Activated T-cell treated with anti-CD3 and anti-CD28 coated beads, Interleukin-2, amount 50 U/mL, for 72 hours (primary cell): Measurements from ENCODE around the gene KCNH2. TPM values are rescaled to one million over a fixed set of nuclear protein-coding genes. Genes with fewer than 3 reads are reported as not detected.

Experiments used
- ATAC-seq, 2 donors: fragments of 150-1000 bp; cut with Tn5 transposase; replicated peaks in 1 of 2; 2 replicates each; pipeline ENCODE4 v1.10.0; 2021; ENCODE audit warnings: moderate library complexity in 2 of 2, mild to moderate bottlenecking in 1 of 2
- DNase-seq, 2 donors: peaks; one replicate each; pipeline ENCODE4 v3.0.0; 2021 to 2022; ENCODE audit warnings: mixed read lengths in 1 of 2
- H3K27ac Mint-ChIP-seq: one replicate; pipeline ENCODE4 v1.8.0; 2022; ENCODE audit warnings: mild to moderate bottlenecking, moderate library complexity, mixed read lengths
- H3K27me3 Mint-ChIP-seq: one replicate; pipeline ENCODE4 v1.8.0; 2022; ENCODE audit warnings: low read depth, mixed read lengths
- H3K36me3 Mint-ChIP-seq, 2 donors: one replicate each; pipeline ENCODE4 v1.8.0; 2022; ENCODE audit warnings: mixed read lengths in 2 of 2, mild to moderate bottlenecking in 1 of 2; ENCODE audit not compliant: insufficient read depth in 2 of 2
- H3K4me1 Mint-ChIP-seq: one replicate; pipeline ENCODE4 v1.8.0; 2022; ENCODE audit warnings: low read depth, mixed read lengths
- H3K4me3 Mint-ChIP-seq, 2 donors: one replicate each; pipeline ENCODE4 v1.8.0; 2022; ENCODE audit warnings: mild to moderate bottlenecking in 2 of 2, mixed read lengths in 2 of 2, moderate library complexity in 2 of 2
- H3K9me3 Mint-ChIP-seq, 2 donors: one replicate each; pipeline ENCODE4 v1.8.0; 2022; ENCODE audit warnings: mixed read lengths in 2 of 2
- total RNA-seq, 2 donors: library from RNA; stranded (reverse); gene quantifications; one replicate each; pipeline ENCODE4 v1.2.3, GENCODE V29; 2022

KCNH2 gene
- total RNA-seq, 2 donors from 2014 or later = 0.72 to 0.77 TPM

DNA sequence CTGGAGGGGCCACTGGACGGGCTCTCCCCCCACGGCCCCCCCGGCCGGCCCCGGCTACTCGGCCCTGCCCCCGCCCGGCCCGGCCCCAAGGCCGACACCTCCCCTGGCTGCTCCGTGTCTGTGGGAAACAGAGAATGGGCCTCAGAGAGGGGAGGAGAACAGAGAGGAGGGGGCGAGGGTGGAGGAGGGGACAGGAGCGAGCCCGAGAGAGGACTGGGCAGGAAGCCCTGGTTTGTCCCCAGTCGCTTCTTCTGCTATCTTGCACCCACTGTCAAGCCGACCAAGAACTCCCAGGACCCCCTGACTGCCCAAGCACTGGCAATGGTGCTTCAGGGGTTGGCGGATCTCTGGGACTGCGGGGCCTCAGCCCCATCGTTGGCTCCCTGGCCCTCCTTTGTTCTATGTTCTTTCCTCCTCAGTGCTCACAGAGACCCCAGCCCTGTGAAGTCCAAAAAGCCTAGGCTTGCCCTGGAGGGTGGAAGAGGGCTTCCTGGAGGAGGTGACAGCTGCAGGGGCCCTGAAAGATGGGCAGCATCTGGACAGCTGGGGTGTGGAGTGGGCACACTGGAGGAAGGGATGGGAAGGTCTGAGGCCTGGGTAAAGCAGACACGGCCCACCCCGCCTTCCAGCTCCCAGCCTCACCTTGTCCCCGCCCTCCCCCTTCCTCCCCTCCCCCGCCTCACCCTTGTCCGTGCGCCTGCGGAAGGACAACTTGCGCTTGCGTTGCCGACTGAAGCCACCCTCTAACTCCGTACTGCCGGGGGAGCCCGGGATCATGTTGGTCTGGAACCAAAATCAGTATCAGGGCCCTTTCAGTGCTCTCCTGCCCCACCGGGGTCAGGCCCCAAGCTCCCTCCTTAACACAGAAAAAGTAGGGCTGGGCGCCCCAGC, 30.1 kb downstream of the KCNH2 start:
- ATAC-seq (no peak), DNase-seq (no peak)
- no peaks in the 10 kb centered on the region for H3K9me3 Mint-ChIP-seq
- H3K4me3 Mint-ChIP-seq = no peak overlapping the region
- peaks cover 5% of the 10 kb centered on the region for H3K4me1 Mint-ChIP-seq
- no peak overlapping the region for H3K27ac Mint-ChIP-seq
- no peaks in the 10 kb centered on the region for H3K36me3 Mint-ChIP-seq
- no peaks in the 10 kb centered on the region for H3K27me3 Mint-ChIP-seq

DNA sequence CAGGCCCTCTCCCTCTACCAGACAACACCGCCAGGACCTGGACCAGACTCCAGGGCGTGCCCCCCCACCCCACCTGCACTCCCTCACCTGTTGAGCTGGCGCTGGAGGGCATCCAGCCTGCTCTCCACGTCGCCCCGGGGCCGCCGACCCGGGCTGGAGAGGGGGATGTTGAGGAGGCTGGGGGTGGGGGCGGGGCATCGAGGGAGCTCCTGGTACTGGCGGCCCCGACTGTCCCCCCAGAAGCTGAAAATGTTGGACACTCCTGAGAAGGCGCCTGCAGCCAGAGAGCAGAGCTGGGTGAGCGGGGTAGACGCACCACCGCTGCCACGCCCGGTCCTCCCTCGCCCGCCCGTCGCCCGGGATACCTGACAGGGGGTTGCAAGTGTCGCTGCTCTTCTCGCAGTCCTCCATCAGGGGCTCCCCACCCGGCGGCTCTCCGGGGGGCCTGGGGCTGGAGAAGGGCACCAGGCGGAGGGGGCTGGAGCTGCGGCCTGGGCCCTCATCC, 30.8 kb downstream of the KCNH2 start:
- Mint-ChIP-seq H3K9me3 (no peaks in the 10 kb centered on the region), H3K4me1 (peaks cover 5% of the 10 kb centered on the region), H3K4me3 (no peak overlapping the region), H3K27ac (no peak overlapping the region), H3K36me3 (no peaks in the 10 kb centered on the region), H3K27me3 (no peaks in the 10 kb centered on the region)
- ATAC-seq (no peak), DNase-seq (no peak)

DNA sequence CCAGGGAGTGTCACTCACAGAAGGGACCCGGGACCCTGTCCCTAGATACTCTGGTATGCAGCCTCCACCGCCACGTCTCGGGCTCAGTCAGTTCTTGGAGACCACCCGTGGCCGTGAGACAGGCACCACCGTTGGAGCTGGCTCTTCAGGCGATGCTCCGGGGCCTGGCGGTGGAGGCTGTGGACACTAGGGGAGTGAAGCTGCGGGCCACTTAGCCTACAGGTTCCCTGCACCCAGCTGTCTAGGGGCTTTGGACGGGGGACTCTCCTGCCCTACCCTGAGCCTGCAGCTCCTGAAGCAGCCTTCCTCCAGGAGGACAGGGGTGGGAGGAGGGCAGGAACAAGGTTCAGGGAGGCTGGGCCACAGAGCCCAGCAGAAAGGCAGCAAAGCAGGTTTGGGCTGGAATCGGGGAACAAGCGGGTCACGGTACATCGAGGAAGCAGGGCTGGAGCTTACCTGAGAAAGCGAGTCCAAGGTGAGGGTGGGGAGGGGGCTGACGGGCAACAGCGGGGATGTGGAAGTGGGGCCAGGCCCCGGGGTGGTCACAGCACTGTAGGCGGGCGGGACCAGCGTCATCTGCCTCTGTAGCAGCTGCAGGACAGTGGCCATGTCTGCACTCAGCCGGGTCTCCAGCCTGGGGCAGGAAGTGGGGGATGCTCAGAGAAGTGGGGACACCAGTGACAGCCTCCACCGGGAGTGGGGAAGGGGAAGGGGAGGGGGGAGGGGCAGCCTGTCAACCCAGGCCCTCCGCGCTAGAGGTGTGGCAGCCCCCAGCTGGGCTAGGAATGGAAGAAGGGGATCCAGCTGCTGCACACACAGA, 31.5 kb downstream of the KCNH2 start:
- H3K4me3 Mint-ChIP-seq = no peak overlapping the region
- H3K36me3 Mint-ChIP-seq = no peaks in the 10 kb centered on the region
- H3K9me3 Mint-ChIP-seq = no peaks in the 10 kb centered on the region
- no peaks in the 10 kb centered on the region for H3K27me3 Mint-ChIP-seq
- DNase-seq (no peak), ATAC-seq (no peak)
- H3K4me1 Mint-ChIP-seq = peaks cover 12% of the 10 kb centered on the region
- H3K27ac Mint-ChIP-seq = no peak overlapping the region

DNA sequence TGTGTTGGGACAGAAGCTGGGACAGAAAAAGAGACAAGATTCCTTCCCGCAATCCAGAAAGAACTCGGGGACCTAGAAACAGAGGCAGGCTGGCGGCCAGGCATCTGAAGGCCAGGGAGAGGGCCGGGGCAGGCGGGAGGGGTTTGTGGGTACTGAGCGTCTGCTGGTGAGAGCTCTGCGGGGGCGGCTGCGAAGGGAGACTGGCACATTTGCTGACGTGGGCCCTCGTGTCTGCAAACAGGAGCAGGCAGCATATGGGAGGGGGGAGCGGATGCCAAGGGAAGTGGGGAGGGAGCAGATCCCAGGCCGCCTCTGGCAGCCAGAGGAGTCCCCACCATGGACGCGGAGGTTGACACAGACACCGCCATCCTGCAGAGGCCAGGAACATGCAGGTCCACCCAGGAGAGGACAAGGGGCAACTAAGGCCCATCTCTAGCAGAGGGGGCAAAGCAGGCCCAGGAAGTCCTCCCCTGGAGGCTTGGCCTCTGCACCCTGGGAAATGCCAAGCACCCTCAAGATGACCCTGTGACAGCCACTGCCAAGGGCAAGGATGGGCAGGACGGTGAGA, 32.2 kb downstream of the KCNH2 start:
- H3K4me1 Mint-ChIP-seq = peaks cover 16% of the 10 kb centered on the region
- H3K36me3 Mint-ChIP-seq = no peaks in the 10 kb centered on the region
- no peak for ATAC-seq
- no peaks in the 10 kb centered on the region for H3K9me3 Mint-ChIP-seq
- DNase-seq = no peak
- no peak overlapping the region for H3K4me3 Mint-ChIP-seq
- H3K27ac Mint-ChIP-seq = no peak overlapping the region
- H3K27me3 Mint-ChIP-seq = no peaks in the 10 kb centered on the region

DNA sequence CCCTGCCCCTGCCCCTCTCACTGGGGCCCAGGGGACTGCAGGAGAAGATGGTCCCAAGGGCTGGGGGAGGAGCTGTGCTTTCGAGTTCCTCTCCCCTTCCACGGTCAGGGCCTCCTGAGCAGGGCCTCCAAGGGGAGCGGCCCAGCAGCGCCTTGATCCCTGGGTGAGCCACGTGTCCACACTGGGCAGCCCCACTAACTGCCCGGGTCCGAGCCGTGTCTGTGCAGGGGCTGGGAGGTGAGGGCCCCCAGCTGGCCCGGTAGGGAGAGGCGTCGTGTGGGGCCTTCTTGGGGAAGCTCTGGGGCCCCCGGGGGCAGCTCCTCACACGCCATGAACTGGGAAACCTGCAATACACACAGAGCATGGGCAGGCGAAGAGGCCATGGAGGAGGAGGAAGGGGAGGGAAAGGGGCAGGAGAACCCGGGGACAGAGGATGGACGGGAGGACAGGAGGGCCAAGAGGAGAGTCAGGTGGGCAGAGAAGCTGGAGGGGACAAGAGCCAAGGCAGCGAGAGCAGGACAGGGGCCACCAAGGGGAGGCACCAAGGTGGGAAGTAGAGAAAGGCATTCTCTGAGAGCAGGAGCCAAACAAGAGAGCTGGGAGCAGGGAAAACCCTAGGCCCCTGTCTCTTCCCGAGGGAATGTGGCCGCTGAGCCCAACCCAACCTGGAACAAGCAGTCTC, 32.8 kb downstream of the KCNH2 start:
- ATAC-seq = no peak
- Mint-ChIP-seq H3K36me3 (no peaks in the 10 kb centered on the region), H3K9me3 (no peaks in the 10 kb centered on the region), H3K27me3 (no peaks in the 10 kb centered on the region), H3K4me3 (no peak overlapping the region), H3K27ac (no peak overlapping the region), H3K4me1 (peaks cover 16% of the 10 kb centered on the region)
- no peak for DNase-seq

DNA sequence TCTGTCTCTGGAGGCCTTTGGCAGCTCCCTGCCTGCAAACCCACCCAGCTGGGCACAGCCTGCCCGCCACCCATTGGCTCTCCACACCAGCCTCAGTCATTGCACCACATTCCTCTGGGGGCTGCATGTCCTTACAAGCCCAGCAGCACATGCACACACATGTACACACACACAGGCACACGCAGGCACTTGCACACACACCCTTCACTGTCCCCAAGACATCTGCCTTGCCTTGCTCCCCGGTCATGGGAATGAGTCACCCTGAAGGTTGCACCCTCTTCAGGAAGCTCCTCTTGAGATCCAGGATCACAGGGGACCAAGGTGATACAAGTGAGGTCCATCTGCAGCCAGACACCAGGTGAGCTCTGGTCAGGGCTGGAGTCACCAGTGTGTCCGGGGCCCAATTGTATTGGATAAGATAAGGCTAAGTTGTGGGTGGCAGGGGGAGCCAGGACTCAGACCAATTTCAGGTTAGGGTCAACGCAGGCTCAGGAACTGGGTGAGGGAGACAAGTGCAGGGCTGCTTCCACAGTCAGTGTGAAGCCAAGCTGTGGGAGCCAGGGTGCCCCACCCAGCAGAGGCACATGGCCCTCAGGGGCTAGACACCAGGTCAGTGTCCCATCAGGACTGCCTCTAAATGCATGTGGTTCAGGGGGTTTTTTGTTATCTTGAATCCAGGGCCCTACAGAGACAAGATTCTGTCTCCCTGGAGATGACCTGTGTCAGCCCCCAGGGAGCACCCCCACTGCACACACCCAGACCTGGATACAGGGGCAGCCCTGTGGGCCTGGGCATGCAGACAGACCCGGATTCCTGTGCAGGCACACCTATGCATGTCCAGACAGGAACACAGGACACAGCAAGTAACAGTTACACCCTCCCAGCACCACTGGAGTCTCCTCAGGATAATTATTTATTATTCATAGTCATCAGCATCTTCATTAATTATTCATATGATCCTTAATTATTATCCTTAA, 33.8 kb downstream of the KCNH2 start:
- no peaks in the 10 kb centered on the region for H3K27me3 Mint-ChIP-seq
- ATAC-seq (no peak), DNase-seq (no peak)
- H3K36me3 Mint-ChIP-seq = no peaks in the 10 kb centered on the region
- no peak overlapping the region for H3K4me3 Mint-ChIP-seq
- peaks cover 16% of the 10 kb centered on the region for H3K4me1 Mint-ChIP-seq
- no peak overlapping the region for H3K27ac Mint-ChIP-seq
- H3K9me3 Mint-ChIP-seq = no peaks in the 10 kb centered on the region

DNA sequence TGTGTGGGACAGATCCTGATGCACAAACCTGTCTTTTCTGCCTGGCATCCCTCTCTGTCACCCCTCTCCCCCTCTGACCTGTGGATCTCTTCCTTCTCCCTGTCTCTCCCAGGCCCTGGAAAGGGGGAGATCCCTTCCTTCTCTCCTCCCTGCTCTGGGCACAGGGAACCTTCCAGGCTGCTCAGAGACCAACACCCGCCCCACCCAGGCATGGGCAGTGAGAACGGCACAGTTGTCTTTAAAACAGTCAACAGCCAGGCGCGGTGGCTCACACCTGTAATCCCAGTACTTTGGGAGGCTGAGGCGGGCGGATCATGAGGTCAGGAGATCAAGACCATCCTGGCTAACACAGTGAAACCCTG, 34.7 kb downstream of the KCNH2 start:
- H3K27me3 Mint-ChIP-seq = no peaks in the 10 kb centered on the region
- H3K4me3 Mint-ChIP-seq = no peak overlapping the region
- ATAC-seq (no peak), DNase-seq (no peak)
- peaks cover 24% of the 10 kb centered on the region for H3K4me1 Mint-ChIP-seq
- no peak overlapping the region for H3K27ac Mint-ChIP-seq
- no peaks in the 10 kb centered on the region for H3K36me3 Mint-ChIP-seq
- H3K9me3 Mint-ChIP-seq = no peaks in the 10 kb centered on the region

DNA sequence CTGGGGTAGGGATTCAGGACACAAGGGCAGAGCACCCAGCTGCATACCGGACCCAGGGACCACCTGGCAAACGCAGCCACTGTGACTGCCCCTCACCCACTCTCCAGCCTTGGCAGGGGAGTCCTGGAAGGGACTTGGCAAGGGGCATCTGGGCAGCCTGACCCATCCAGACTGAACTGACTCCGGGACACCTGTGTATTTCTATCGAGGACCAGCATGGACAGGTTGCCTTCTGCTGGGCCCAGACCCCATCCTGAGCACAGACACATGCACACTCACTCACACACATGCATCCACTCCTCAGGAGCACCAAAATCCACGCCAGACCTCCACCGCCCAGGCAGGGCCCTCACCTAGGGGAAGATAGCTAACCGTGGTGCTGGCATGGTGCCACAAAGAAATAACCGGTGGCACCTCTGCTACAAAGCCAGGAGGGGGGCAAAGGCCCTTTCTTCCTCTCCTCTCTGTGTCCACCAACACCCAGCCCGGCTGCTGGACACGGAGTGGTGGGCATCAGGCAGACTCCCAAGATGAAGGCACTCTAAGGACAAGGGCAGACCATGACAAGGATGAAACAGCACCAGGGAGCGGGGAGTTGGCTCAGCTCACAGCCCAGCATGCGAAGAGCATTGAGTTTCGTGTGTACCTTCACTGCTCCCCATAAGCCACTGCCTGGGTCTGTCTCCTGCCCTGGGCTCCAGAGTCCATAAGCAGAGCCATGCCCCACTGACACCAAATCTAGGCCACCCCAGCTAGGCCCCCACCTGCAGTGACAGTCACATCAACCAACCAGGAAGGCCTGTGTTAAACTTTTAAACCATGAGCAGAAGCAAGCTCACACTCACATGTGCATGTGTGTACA, 35.3 kb downstream of the KCNH2 start:
- no peak overlapping the region for H3K4me3 Mint-ChIP-seq
- no peaks in the 10 kb centered on the region for H3K36me3 Mint-ChIP-seq
- H3K4me1 Mint-ChIP-seq = peaks cover 30% of the 10 kb centered on the region
- H3K27me3 Mint-ChIP-seq = no peaks in the 10 kb centered on the region
- no peak overlapping the region for H3K27ac Mint-ChIP-seq
- H3K9me3 Mint-ChIP-seq = no peaks in the 10 kb centered on the region
- DNase-seq (no peak), ATAC-seq (no peak)

DNA sequence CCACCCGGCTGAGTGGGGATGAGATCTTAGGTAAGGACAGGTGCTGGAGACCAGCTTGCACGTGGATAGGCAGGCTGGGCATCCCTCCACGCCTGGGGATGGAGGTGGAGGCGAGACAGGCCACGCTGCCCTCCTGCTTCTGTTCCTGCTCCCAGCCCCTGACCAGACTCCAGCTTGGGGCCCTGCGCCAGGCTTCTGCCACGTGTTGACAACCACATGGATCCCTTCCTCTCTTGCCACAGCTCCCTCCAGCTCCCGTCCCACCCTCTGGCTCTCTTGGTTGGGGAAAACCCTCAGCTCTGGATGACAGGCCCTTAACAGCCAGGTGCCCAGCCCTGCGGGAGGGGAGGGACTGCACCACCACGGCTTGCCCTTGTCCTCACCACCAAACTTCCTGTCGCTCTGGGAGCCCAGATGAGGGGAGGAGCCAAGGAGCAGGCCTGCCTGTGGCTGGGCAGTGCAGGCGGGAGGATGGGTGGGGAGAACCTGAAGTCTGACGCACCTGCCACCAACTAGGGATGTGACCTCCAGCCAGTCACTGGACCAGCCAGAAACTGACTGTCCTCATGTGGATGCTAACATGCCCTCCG, 36.0 kb downstream of the KCNH2 start:
- no peaks in the 10 kb centered on the region for H3K9me3 Mint-ChIP-seq
- H3K36me3 Mint-ChIP-seq = no peaks in the 10 kb centered on the region
- DNase-seq = peak; percentile 47 to 48
- H3K4me1 Mint-ChIP-seq = peaks cover 37% of the 10 kb centered on the region
- no peak overlapping the region for H3K4me3 Mint-ChIP-seq
- ATAC-seq = peak; percentile 74 to 83
- H3K27ac Mint-ChIP-seq = no peak overlapping the region
- H3K27me3 Mint-ChIP-seq = no peaks in the 10 kb centered on the region

DNA sequence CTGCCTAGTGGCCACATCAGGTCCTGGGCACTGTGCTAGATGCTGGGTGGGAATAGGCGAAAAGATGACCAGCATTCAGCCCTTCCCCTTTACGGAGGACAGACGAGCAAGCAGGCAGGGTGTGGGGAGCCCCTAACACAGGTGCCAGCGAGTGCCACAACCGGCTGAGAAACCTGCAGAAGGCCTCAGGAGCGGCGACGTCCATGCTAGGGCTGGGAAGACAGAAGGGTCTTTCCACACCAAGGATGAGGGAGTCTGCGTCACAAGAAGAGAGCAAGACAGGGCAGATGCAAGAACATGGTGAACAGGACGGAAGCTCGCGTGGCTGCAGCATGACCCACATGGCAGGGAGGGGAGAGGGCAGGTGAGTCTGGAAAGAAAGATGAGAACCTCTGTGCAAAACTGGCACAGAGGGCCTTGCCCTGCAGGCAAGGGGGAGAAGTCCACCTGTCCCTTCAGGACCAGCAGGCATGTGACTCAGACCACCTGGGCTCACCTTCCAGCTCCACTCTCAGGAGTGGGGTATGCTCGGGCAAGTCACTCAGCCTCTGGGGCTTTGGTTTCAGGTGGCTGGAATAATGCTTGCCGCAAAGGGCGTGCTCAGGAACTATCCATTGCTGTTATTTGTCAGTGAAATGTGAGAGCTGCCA, 36.6 kb downstream of the KCNH2 start:
- Mint-ChIP-seq H3K4me1 (peaks cover 38% of the 10 kb centered on the region), H3K27me3 (no peaks in the 10 kb centered on the region), H3K9me3 (no peaks in the 10 kb centered on the region), H3K4me3 (no peak overlapping the region), H3K36me3 (no peaks in the 10 kb centered on the region), H3K27ac (no peak overlapping the region)
- ATAC-seq (no peak), DNase-seq (no peak)
